Endodermal cell (in vitro differentiated cells): ENCODE data around the gene TCF12. TPM values are rescaled to one million over a fixed set of nuclear protein-coding genes. Genes with fewer than 3 reads are reported as not detected.

Source experiments
- DNase-seq: peaks from one replicate; pipeline ENCODE4 v3.0.0-alpha.2; 2017
- H3K27ac ChIP-seq: 2 replicates; pipeline ENCODE4 v1.5.1; 2013; ENCODE audit warnings: mild to moderate bottlenecking, low read depth, low read length, moderate library complexity
- H3K27me3 ChIP-seq: 2 replicates; pipeline ENCODE4 v1.6.1; 2013; ENCODE audit warnings: mild to moderate bottlenecking, low read length, moderate library complexity; ENCODE audit not compliant: insufficient read depth, control insufficient read depth, poor library complexity, severe bottlenecking
- H3K36me3 ChIP-seq: 2 replicates; pipeline ENCODE4 v1.7.0; 2013; ENCODE audit warnings: mild to moderate bottlenecking, low read length, moderate library complexity; ENCODE audit not compliant: control insufficient read depth, insufficient read depth
- H3K4me1 ChIP-seq: one replicate; pipeline ENCODE4 v1.7.0; 2013; ENCODE audit warnings: low read length; ENCODE audit not compliant: control insufficient read depth, insufficient read depth
- H3K4me3 ChIP-seq: 2 replicates; pipeline ENCODE4 v1.5.1; 2013; ENCODE audit warnings: mild to moderate bottlenecking, low read length, moderate library complexity
- H3K9ac ChIP-seq: 2 replicates; pipeline ENCODE4 v1.6.1; 2013; ENCODE audit warnings: mild to moderate bottlenecking, low read length, moderate library complexity; ENCODE audit not compliant: poor library complexity, severe bottlenecking; ENCODE audit errors: extremely low read depth
- H3K9me3 ChIP-seq: 2 replicates; pipeline ENCODE4 v1.6.1; 2013; ENCODE audit warnings: mild to moderate bottlenecking, low read length, moderate library complexity; ENCODE audit not compliant: control insufficient read depth
- H3K27ac Mint-ChIP-seq: 2 replicates; pipeline ENCODE4 v1.8.0; 2020; ENCODE audit warnings: mixed read lengths
- H3K27me3 Mint-ChIP-seq: 2 replicates; pipeline ENCODE4 v1.8.0; 2021; ENCODE audit warnings: mild to moderate bottlenecking, mixed read lengths; ENCODE audit not compliant: insufficient read depth
- H3K36me3 Mint-ChIP-seq: 2 replicates; pipeline ENCODE4 v1.8.0; 2020; ENCODE audit warnings: low read depth, mixed read lengths
- H3K4me1 Mint-ChIP-seq: 2 replicates; pipeline ENCODE4 v1.8.0; 2020; ENCODE audit warnings: mixed read lengths
- H3K4me3 Mint-ChIP-seq: 2 replicates; pipeline ENCODE4 v1.8.0; 2020; ENCODE audit warnings: mild to moderate bottlenecking, moderate library complexity, mixed read lengths
- H3K9me3 Mint-ChIP-seq: 2 replicates; pipeline ENCODE4 v1.8.0; 2020; ENCODE audit warnings: mild to moderate bottlenecking, mixed read lengths
- WGBS, 2 experiments: methylation state at CpG; one replicate each; pipeline versions ENCODE4 v1.1.5 to v1.1.7; 2013; ENCODE audit warnings: missing lambda C conversion rate in 2 of 2, mixed read lengths in 1 of 2; ENCODE audit not compliant: insufficient coverage in 1 of 2, insufficient read length in 1 of 2; 5-methylcytosine and 5-hydroxymethylcytosine counted together
- total RNA-seq, 2 donors: library from RNA; stranded (reverse); fragmentation: NEBNext Ultra II Directional in 1 of 2; extraction: Animal tissue kit (Norgen Biotek cat#: 25700) in 1 of 2; gene quantifications; 2 replicates in 1 of 2; 3 replicates in 1 of 2; pipeline ENCODE4 v1.2.1, GENCODE V29; 2021
- TF ChIP-seq, protein P1 (sequence below): fragments of 200-600 bp; sonication (generic); conservative IDR thresholded peaks from 2 replicates; pipeline ENCODE4 v1.5.0; 2021; ENCODE audit warnings: antibody characterized with exemption, mild to moderate bottlenecking

Gene TCF12
- total RNA-seq, 2 donors from 2014 or later: 103 to 121 TPM

DNA sequence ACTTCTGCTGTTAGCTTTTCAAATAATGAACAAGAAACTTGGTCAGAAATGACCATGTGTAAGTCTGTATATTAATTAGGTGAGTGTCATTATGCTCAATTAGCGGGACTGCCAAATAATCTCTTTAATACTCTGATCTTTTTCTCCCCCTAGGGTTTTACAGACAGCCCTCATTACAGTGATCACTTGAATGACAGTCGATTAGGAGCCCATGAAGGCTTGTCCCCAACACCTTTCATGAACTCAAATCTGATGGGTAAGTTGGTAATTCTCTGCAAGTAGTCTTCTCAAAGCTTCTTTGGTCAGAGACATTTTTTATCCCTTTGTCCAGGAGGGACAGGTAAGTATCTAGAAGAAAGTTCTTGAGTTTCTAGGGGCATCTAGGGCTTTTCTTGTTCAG, 173.2 kb downstream of the TCF12 start:
- TF ChIP-seq, protein P1, sequence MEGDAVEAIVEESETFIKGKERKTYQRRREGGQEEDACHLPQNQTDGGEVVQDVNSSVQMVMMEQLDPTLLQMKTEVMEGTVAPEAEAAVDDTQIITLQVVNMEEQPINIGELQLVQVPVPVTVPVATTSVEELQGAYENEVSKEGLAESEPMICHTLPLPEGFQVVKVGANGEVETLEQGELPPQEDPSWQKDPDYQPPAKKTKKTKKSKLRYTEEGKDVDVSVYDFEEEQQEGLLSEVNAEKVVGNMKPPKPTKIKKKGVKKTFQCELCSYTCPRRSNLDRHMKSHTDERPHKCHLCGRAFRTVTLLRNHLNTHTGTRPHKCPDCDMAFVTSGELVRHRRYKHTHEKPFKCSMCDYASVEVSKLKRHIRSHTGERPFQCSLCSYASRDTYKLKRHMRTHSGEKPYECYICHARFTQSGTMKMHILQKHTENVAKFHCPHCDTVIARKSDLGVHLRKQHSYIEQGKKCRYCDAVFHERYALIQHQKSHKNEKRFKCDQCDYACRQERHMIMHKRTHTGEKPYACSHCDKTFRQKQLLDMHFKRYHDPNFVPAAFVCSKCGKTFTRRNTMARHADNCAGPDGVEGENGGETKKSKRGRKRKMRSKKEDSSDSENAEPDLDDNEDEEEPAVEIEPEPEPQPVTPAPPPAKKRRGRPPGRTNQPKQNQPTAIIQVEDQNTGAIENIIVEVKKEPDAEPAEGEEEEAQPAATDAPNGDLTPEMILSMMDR: no peak
- Mint-ChIP-seq H3K27ac (no peak overlapping the region), H3K4me1 (peaks cover 3% of the 10 kb centered on the region), H3K27me3 (no peaks in the 10 kb centered on the region), H3K9me3 (no peaks in the 10 kb centered on the region), H3K4me3 (no peak overlapping the region), H3K36me3 (peaks cover 7% of the 10 kb centered on the region)
- Histone ChIP-seq H3K9me3 (no peaks in the 10 kb centered on the region), H3K27me3 (no peaks in the 10 kb centered on the region), H3K4me1 (no peaks in the 10 kb centered on the region), H3K36me3 (peaks cover 35% of the 10 kb centered on the region), H3K4me3 (no peak overlapping the region), H3K27ac (no peak overlapping the region), H3K9ac (no peak overlapping the region)
- WGBS, 2 experiments: 94% methylated on average over 2 of the region's 2 CpGs; no CpG with 5 or more reads in 1 of the 2 experiments
- no peak for DNase-seq

DNA sequence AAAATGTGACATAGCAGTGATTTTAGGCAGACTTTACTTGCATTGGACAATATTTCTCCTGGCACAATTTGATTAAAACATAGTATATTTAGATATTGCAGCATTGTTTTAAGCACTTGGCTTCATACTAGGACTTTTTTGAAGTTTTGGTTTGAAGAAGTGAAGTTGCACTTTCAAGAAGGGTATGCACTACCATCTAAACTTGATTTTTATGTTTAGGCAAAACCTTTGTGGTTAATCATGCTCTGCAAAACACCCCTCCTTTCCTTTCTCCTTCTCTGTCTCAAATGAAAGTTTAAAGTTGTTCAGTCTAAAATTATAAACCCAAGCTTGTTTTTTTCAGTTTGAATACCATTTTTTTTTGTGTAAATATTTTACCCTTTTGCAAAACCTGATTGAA, 173.8 kb downstream of the TCF12 start:
- Histone ChIP-seq H3K36me3 (peaks cover 35% of the 10 kb centered on the region), H3K9me3 (no peaks in the 10 kb centered on the region), H3K9ac (no peak overlapping the region), H3K27me3 (no peaks in the 10 kb centered on the region), H3K4me1 (no peaks in the 10 kb centered on the region), H3K27ac (no peak overlapping the region), H3K4me3 (no peak overlapping the region)
- Mint-ChIP-seq H3K27me3 (no peaks in the 10 kb centered on the region), H3K36me3 (peaks cover 7% of the 10 kb centered on the region), H3K4me1 (peaks cover 3% of the 10 kb centered on the region), H3K9me3 (no peaks in the 10 kb centered on the region), H3K4me3 (no peak overlapping the region), H3K27ac (no peak overlapping the region)
- DNase-seq: no peak
- TF ChIP-seq, protein P1: no peak

DNA sequence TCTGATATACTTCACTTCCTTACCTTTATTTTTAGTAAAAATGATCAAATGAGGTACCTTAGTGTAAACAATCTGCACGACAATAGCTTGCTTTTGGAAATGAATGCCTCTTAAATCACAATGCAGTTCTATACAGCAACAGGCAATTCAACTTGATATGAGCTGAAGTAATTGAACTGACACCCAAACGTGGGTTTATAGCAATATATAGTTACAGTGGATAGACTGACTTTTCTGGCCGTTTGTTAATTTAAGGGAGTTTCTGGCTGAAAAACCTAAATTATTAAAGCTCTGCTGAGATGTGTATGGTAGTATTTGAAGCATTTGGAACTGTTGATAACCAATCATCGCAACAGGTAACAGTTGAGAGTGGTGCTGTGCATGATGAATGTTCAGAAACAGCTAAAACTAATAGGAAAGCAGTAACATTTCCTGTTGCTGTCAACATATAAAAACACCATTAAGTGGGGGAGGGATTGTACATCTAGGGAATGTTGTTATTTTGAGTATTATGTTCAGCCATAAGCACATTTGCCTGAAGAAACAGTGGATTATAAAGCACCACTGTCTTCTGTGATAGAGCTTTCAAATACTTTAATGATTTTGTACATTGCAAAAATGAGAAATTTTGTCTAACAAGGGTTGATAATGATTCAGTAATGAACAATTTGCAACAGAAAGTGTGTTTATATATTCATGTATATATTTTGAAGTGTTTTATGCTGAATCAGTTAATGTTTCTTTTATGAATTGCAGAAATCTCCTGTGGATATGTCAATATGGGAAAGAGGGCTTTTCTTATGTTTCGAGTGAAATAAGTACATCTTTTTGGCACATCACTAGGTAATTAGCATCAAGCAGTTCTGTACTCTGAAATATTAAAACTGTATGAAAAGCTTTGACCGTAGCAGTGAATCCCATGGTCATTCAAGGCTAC, 176.1 kb downstream of the TCF12 start:
- Mint-ChIP-seq H3K36me3 (peaks cover 7% of the 10 kb centered on the region), H3K27ac (no peak overlapping the region), H3K4me3 (no peak overlapping the region), H3K4me1 (peaks cover 3% of the 10 kb centered on the region), H3K27me3 (no peaks in the 10 kb centered on the region), H3K9me3 (no peaks in the 10 kb centered on the region)
- Histone ChIP-seq H3K27me3 (no peaks in the 10 kb centered on the region), H3K4me1 (no peaks in the 10 kb centered on the region), H3K9ac (no peak overlapping the region), H3K4me3 (no peak overlapping the region), H3K36me3 (peaks cover 35% of the 10 kb centered on the region), H3K9me3 (no peaks in the 10 kb centered on the region), H3K27ac (no peak overlapping the region)
- TF ChIP-seq, protein P1: no peak
- DNase-seq: no peak
- 89 to 90% methylated on average over 5 to 6 of the region's 6 CpGs for WGBS, 2 experiments
